Fibroblast of lung (primary cell): Measurements from ENCODE around the gene ARID1B.

Source experiments
- EZH2 ChIP-seq: IDR thresholded peaks from 2 replicates; pipeline ENCODE4 v1.5.1; 2012; ENCODE audit warnings: low read length, control low read depth, mild to moderate bottlenecking; ENCODE audit errors: missing control alignments
- TF ChIP-seq, protein P1 (sequence below), 2 donors: IDR thresholded peaks in 1 of 2; conservative IDR thresholded peaks in 1 of 2; 1 replicate in 1 of 2; 2 replicates in 1 of 2; pipeline ENCODE4 v1.5.1; 2011 to 2012; ENCODE audit warnings: low read length in 2 of 2, control low read depth in 1 of 2, inconsistent platforms in 1 of 2, low read depth in 1 of 2, mild to moderate bottlenecking in 1 of 2

DNA sequence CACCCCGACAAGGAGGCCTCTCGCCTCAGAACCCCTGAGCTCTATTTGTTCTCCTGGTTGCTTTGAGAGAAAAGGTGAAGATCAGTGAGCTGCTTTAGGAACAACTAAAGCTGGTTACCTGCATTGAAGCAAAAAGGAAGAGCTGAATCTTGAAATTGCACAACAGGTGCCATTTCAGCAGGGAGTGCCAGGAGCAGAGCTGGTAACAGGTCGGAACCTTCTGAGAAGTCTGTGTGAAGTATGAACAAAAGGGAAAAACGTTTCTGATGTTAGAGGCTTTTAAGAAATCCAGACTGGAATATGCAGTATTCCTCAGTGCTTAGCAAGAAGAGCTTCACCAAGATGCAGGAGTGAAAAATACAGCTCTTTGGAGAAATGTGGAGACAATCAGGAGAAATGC lies 382.2 kb downstream of the ARID1B start:
- TF ChIP-seq, protein P1, sequence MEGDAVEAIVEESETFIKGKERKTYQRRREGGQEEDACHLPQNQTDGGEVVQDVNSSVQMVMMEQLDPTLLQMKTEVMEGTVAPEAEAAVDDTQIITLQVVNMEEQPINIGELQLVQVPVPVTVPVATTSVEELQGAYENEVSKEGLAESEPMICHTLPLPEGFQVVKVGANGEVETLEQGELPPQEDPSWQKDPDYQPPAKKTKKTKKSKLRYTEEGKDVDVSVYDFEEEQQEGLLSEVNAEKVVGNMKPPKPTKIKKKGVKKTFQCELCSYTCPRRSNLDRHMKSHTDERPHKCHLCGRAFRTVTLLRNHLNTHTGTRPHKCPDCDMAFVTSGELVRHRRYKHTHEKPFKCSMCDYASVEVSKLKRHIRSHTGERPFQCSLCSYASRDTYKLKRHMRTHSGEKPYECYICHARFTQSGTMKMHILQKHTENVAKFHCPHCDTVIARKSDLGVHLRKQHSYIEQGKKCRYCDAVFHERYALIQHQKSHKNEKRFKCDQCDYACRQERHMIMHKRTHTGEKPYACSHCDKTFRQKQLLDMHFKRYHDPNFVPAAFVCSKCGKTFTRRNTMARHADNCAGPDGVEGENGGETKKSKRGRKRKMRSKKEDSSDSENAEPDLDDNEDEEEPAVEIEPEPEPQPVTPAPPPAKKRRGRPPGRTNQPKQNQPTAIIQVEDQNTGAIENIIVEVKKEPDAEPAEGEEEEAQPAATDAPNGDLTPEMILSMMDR (conservative IDR thresholded peaks at IDR 0.05 in 1 of 2, IDR thresholded peaks at IDR 0.05 in 1 of 2; ENCODE audit: low read depth in 1 of 2, low read length in 2 of 2), result no peak
- no peak for TF ChIP-seq EZH2
